Left cardiac atrium (tissue), 4 donors: Measurements from ENCODE around the gene CDC37L1. TPM values are rescaled to one million over a fixed set of nuclear protein-coding genes. Genes with fewer than 3 reads are reported as not detected.
"Not testable (repeated sequence)": the region's sequence is repeated elsewhere in the genome, so short reads cannot be mapped to it uniquely, and the experiment has no call there.

Experiments
- ATAC-seq, 2 donors: fragments of 200-7000 bp; cut with Tn5 transposase; one replicate each; pipeline ENCODE4 v1.9.1; 2020; ENCODE audit warnings: mild to moderate bottlenecking in 2 of 2, moderate library complexity in 2 of 2
- DNase-seq: peaks from one replicate; pipeline ENCODE4 v3.0.0-alpha.2; 2020
- intact Hi-C, 2 donors: fragments of 100-400 bp; cut with DNase I; formaldehyde crosslinking; loops; one replicate each; pipeline versions ENCODE4 v1.14.1 to v1.15.1; 2022 to 2023
- total RNA-seq, 2 donors: library from RNA; stranded (reverse); fragmentation: NEBNext Ultra II Directional; extraction: Animal tissue kit (Norgen Biotek cat#: 25700); gene quantifications; one replicate each; pipeline ENCODE4 v1.2.1, GENCODE V29; 2021
- donor health status: DM: no; HTN: yes; CAD: no.
- donor health status: DM: no; HTN: yes; CAD: no; lungs with severe emphysema.
- donor health status: DM: yes; HTN: yes; CAD: no.
- donor health status: Dilated cardiomyopathy.

The CDC37L1 gene
- total RNA-seq, 2 donors from 2014 or later: 32.5 to 41.6 TPM

- intact Hi-C loops: loop anchor here in 1 of 2 donors (5.0 kb wide), 2 partner anchors 58 to 246 kb away; partner anchors contain the start of gene JAK2
- ATAC-seq (peak; percentile 97), DNase-seq (peak; percentile 92)
Observed at GRCh38 chr9:4740638-4741364, 61.4 kb downstream of the CDC37L1 start, which contains the start of gene AK3. Gene AK3, minus strand, starts transcription at chr9:4741202. Its CDS starts 115 bp downstream, at chr9:4741087.

- intact Hi-C loops: loop anchor here in 1 of 2 donors (5.0 kb wide), 2 partner anchors 59 to 246 kb away; partner anchors contain the start of gene JAK2
- peak; percentile 45 to 70 for ATAC-seq
- no peak for DNase-seq
Observed at GRCh38 chr9:4741365-4742089, 62.2 kb downstream of the CDC37L1 start.

- ATAC-seq: no peak
- no peak for DNase-seq
- intact Hi-C loops: loop anchor here in 1 of 2 donors (5.0 kb wide), 2 partner anchors 60 to 245 kb away; partner anchors contain the start of gene JAK2
Observed at GRCh38 chr9:4742246-4742645, 62.9 kb downstream of the CDC37L1 start.

DNA sequence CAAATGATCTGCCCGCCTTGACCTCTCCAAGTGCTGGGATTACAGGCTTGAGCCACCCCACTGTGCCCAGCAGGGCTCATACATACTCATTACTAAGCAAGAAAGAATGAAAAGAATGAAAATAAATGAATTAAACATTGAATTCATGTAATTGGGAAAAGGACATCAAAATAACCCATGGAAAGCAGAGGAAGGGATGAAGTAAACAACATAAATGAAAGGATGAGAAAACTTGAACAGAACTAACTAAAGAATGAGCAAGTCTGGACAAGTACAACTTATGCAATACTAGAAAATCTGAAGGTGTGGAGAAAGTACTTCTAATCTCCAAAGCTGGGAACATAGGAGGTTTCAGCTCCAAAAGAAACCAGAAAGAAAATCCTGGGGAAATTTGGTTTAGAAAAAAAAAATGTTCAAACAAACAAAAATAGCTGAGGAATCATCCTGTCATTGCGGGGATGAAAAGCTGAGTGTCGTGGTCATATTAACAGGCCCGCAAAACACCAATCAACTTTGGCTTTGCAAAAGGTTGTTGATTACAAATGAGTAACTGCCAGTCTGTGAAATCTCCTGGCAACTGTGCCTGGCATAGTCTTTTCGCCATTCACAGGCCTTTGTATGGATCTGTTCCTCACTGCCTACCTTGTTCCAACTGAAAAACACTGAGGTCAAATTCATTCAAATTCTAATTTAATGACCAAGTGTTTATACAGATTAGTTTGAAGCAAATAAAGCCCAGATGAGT is 63.9 kb downstream of the CDC37L1 start:
- intact Hi-C loops: loop anchor here in 1 of 2 donors (5.0 kb wide), 2 partner anchors 61 to 244 kb away; partner anchors contain the start of gene JAK2
- ATAC-seq (no peak), DNase-seq (no peak)

GRCh38 chr9:4746278-4747030 is 67.1 kb downstream of the CDC37L1 start:
- ATAC-seq (no peak), DNase-seq (no peak)
- intact Hi-C loops: no loop called here

GRCh38 chr9:4748612-4749011 is 69.2 kb downstream of the CDC37L1 start:
- intact Hi-C loops: no loop called here
- ATAC-seq (peak in 1 of 2 donors; percentile 28), DNase-seq (no peak)

GRCh38 chr9:4750023-4750673 is 70.8 kb downstream of the CDC37L1 start:
- ATAC-seq: peak; percentile 47 to 84
- intact Hi-C loops: no loop called here
- DNase-seq: no peak

- DNase-seq, ATAC-seq, intact Hi-C loops: not testable (repeated sequence)
Observed at GRCh38 chr9:4754530-4754929, 75.2 kb downstream of the CDC37L1 start.

DNA sequence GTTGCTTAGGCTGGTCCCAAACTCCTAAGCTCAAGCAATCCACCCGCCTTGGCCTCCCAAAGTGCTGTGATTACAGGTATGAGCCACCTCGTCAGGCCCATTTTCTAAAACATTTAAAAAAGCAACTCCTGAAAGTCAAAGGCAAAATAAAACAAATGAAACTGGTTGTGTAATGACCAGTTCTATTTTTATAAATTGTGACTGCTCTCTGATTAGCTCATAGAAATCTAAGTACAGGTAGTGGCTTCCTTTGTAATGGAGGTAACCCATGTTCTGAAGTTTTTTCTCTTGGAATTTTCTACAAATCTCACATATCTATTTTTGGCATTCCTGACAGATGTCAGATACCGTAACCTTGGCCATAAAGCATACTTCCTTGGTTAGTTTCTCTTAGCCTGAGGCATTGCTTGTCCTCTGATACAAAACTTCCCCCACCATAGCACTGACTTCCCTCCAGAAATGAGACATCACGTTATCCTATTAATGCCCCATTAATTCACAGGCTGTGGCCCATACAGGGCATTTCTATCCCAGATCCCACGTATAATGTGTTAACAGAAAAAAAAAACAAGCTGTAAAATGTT is 75.7 kb downstream of the CDC37L1 start:
- DNase-seq (no peak), ATAC-seq (no peak)
- intact Hi-C loops: no loop called here

DNA sequence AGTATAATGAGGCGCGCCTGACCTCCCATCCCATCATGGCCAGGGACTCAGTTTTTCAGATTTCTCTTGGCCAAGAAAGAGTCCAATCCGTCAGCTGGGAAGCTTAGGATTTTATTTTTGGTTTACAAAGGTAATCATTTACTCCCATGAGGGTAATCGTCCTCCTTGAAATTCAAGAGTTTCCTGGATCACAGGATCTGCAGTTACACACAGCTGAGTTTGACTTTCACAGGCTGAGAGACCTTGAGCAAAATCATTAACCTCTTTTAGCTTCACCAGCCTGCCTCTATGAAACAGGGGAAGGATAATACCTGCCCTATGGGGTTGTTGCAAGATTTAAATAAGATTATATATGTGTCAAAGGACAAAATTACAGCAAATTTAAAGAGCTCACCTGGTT is 77.1 kb downstream of the CDC37L1 start:
- ATAC-seq: no peak
- intact Hi-C loops: no loop called here
- no peak for DNase-seq

Other genes starting within 250 kb of the CDC37L1 start
- gene SLC1A1, start 189.1 kb upstream of the CDC37L1 start, total RNA-seq: 1 to 10 TPM; 1.9 to 3.4 TPM
- gene PLPP6, start 17.3 kb upstream of the CDC37L1 start, total RNA-seq: 1 to 10 TPM; 3.1 to 3.4 TPM
- gene SPATA6L, start 13.1 kb upstream of the CDC37L1 start, total RNA-seq: 1 to 10 TPM in 1 of 2 donors, under 1 TPM in 1; 0.56 to 1.3 TPM
- gene AK3, start 61.6 kb downstream of the CDC37L1 start, total RNA-seq: 10 to 100 TPM; 91.1 to 98.8 TPM
- gene RCL1, start 113.4 kb downstream of the CDC37L1 start, total RNA-seq: 10 to 100 TPM in 1 of 2 donors, 1 to 10 TPM in 1; 6.0 to 10.1 TPM